Uterus (tissue), 2 donors: ENCODE data around the gene BMP6.

Experiments used
- POLR2A ChIP-seq, 2 donors: fragments of 450-650 bp; IDR thresholded peaks; one replicate each; pipeline ENCODE4 v1.6.1; 2016; ENCODE audit warnings: antibody characterized with exemption in 2 of 2, mild to moderate bottlenecking in 1 of 2, moderate library complexity in 1 of 2
- TF ChIP-seq, protein P1 (sequence below), 4 experiments: fragments of 200-600 bp in 2 of 4; fragments of 450-650 bp in 2 of 4; sonication (generic) in 2 of 4; IDR thresholded peaks; one replicate each; pipeline ENCODE4 v1.5.1; 2016 to 2019; ENCODE audit warnings: antibody characterized with exemption in 4 of 4, mild to moderate bottlenecking in 2 of 4, moderate library complexity in 1 of 4

DNA sequence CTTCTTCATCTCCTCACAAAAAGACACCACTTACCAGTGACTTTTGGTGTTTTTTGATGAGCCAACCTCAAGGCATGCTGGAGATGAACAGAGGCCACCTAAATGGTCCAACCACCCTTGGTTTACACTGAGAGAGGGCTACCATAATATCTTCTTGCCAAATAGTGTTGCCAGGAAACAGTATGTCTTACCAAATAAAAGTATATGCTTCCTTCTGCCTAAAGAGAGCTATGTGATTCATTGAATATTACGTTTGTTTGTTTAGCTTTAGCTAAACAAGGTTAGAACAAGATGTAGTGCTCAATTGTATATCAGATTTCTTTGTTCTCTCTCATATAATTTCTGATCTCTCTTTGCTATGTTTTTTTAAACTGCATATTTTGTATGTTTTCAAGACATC is 40.6 kb upstream of the BMP6 start:
- TF ChIP-seq, protein P1, sequence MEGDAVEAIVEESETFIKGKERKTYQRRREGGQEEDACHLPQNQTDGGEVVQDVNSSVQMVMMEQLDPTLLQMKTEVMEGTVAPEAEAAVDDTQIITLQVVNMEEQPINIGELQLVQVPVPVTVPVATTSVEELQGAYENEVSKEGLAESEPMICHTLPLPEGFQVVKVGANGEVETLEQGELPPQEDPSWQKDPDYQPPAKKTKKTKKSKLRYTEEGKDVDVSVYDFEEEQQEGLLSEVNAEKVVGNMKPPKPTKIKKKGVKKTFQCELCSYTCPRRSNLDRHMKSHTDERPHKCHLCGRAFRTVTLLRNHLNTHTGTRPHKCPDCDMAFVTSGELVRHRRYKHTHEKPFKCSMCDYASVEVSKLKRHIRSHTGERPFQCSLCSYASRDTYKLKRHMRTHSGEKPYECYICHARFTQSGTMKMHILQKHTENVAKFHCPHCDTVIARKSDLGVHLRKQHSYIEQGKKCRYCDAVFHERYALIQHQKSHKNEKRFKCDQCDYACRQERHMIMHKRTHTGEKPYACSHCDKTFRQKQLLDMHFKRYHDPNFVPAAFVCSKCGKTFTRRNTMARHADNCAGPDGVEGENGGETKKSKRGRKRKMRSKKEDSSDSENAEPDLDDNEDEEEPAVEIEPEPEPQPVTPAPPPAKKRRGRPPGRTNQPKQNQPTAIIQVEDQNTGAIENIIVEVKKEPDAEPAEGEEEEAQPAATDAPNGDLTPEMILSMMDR (IDR thresholded peaks at IDR 0.05), result no peak
- no peak for TF ChIP-seq POLR2A (IDR thresholded peaks at IDR 0.05)
